ENCODE measurements around the gene CCDC57.
A peak's percentile ranks its signal among the peaks of the same experiment; 100 is the strongest.

The CCDC57 gene

GRCh38 chr17:82118815-82119380 lies 93.7 kb downstream of the CCDC57 start:
- DNase-seq, result no peak

DNA sequence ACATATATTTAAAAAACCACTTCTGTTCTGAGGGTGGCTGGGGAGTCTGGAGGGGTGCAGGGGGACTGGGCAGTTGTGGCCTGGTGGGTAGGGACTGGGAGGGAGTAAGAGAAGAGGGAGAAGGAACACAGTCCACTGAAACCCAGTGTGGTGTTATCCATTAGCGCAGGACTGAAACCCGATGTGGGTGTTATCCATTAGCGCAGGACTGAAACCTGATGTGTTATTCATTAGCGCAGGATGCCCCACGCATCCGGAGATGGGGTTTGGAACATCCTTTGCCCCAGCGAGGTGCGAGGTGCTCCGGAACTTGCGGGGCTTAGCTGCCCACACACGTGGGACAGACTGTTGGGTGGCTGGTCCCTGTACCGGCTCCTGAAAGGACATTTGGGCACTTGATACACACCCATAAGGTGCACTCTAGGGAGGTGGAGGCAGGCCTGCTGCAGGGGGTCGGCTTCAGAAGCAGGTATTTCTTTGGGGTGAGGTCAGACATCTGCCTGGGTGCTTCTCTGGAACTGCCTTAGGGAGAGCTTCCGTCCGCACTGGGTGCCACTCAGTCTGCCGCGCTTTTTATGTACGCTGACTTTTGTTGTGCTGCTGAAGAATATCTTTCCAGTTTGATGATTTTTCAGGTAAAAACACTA lies 94.4 kb downstream of the CCDC57 start:
- no peak for DNase-seq

DNA sequence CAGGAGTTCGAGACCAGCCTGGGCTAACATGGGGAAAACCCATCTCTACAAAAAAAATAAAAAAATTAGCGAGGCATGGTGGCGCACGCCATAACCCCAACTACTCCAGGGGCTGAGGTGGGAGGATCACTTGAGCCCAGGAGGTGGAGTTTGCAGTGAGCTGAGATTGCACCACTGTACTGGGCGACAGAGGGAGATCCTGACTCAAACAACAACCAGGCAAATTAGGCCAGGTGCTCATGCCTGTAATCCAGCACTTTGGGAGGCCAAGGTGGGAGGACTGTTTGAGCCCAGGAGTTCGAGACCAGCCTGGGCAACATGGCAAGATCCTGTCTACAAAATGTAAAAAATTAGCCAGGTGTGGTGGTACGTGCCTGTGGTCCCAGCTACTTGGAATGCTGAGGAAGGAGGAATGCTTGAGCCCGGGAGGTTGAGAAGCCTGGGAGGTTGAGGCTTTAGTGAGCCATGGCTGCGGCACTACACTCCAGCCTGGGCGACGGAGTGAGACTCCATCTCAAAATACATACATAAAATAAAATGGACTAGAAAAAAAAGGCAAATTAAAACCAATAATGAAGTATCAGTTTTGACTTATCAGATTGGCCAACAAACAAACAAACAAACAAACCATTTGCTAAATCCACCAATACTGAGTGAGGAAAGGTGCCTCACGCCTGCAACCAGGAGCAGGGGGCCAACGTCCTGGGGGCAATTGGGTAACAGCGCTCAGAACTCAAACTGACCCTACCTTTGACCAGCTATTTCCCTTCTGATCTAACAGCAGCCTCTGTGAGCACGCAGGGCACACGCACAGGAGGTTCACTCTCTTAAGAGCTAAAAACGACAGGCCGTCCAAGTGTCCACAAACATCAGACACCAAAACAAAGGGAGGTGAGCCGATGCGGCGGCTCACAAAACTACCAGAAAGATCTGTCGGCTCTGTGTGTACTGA lies 95.2 kb downstream of the CCDC57 start:
- no peak for DNase-seq

- no peak for DNase-seq
Observed at GRCh38 chr17:82116246-82116645, 96.4 kb downstream of the CCDC57 start.

DNA sequence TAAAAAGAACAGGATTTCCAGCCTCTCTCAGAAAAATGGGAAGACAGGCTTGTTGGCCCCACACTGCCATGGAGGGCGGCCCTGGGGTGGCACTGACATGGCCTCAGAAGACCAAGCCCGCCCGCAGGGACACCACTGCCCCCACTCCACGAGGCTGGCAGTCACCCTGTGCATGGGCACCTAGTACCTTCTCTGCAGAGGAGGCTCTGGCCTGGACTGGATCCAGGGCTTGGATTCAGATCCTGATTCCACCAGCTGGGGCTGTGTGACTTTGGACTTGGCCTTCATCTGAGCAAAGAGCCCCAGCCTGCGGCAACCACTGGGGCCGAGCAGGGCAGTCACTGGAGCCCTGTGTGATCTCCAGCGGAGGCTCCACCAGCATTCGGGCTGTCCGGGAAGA lies 97.8 kb downstream of the CCDC57 start:
- no peak for DNase-seq

DNA sequence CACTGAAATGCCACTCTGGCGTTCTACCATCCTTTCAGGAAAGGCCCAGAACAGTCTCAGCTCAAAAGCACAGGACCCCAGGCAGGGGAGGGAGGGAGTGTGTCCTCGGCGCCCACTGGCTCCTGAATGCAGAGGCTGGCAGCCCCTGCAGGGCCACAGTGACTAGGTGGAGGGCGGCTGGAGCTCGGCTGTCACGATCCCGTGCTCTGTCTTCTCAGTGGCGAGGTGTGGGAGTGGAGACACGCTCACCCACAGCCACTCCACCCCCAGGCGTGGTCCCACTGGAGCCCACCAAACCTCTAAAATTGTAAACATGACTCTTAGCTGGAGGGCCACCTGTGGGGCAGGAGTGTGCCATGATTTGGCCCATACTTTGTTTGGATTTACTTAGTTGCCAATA lies 98.2 kb downstream of the CCDC57 start:
- no peak for DNase-seq

DNA sequence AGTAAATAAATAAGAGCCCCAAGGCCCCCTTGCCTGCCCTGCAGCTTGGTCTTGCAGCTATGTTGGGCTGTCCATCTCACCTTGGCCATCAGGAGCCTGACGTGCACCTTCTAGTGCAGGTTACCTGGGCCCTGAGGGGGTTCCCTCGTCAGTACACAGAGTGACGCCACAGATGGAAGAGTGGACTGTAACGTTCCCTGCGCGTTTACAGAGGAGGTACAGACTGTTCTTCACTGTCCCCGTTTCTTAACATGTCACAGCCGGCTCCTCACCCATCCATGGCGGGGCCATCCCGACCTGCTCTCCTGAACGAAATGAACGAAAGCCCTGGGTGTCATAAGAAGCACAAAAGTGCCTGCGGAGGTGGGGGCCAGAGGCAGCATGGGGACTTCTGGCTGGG lies 98.7 kb downstream of the CCDC57 start:
- DNase-seq, result no peak

GRCh38 chr17:82113422-82113821 lies 99.2 kb downstream of the CCDC57 start:
- DNase-seq, result no peak

- no peak for DNase-seq
Observed at GRCh38 chr17:82112914-82113311, 99.7 kb downstream of the CCDC57 start.

DNA sequence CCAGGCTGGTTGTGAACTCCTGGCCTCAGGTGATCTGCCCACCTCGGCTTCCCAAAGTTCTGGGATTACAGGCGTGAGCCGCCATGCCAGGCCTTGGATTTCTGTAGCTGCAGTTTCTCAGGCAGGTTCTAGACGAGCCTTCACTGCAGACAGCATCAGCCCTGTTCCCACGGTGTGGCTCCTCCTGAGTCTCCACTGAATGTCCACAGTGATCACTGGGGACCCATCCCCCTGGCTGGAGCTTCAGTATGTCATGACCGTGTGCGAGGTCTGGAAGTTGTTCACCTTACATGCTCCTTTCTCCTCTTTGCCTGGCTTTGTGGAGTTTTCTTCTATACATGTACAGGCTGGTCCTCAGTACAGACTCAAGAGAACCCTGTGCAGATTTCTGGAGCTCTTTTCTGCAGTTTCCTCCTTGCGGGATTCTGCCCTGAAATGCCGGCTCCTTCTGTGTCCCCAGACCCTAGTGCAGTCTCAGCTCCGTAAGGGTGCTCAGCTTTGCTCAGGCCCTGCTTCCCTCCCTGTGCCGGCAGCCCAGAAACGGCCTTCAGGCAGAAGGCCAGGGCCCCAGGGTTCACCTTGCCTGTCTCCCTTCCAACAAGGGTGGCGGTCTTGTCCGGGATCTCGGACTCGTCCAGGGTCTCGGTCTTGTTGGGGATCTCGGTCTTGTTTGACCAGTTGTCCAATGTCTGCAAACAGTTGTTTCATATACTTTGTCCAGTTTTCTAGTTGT lies 100.3 kb downstream of the CCDC57 start:
- no peak for DNase-seq

DNA sequence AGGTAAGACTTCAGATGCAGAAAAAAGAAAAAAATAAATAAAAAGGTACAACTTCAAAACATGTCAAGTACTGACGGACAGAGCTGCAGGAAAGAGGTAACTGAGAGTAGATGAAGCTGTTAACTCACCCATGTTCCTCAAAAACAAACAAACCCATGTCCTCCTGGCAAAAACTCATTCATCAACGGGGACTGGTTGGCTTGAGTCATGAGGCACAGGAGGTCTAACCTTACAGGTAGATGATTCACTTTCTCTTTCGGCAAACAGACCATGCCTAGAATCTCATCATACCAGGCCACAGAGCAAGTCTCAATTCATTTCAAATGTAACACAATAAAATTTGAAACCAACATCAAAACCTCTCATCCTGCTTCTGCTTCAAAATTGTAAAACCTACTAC lies 102.3 kb downstream of the CCDC57 start:
- peak; percentile 29 for DNase-seq

- no peak for DNase-seq
Observed at GRCh38 chr17:82108961-82109475, 103.6 kb downstream of the CCDC57 start.

DNA sequence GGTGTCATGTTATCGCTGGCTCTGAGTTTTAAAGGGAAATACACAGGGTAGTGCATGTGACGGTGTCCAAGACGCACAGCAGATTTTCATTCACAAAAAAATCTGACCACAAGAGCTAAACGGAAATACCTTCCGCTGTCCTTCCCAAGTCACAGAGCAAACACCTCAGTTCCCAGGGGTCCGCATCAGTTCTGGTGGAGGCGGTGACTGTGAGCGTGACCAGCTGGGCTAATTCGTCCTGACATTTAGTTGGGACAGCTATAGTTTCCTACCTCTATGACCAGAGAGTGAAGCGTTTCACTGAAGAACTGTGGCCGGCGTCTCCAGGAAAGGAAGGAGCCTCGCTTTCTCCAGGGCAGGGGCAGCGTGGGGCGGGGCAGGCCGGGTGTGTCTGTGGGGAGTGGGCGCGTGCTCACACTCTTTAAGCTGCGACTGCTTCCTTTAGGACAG lies 104.1 kb downstream of the CCDC57 start:
- DNase-seq, result no peak

DNA sequence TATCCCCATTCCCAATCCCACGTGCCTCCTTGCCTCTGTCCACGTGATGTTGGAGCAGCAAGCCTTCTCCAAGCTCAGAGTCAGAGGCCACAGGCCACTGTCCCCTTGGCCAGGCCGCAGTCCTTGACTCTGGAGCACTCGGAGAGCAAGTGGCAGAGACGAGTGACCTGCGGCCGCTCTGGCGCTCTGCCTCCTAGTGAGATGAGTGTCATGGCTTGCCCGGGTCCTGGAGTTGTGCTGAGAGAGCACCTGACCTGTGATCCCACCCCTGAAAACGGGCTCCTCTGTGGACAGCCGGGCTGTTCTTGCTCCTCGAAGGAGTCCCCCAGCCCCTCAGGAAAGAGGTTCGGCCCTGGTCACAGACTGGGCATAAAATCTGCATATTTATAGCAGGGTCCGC lies 104.6 kb downstream of the CCDC57 start:
- no peak for DNase-seq

DNA sequence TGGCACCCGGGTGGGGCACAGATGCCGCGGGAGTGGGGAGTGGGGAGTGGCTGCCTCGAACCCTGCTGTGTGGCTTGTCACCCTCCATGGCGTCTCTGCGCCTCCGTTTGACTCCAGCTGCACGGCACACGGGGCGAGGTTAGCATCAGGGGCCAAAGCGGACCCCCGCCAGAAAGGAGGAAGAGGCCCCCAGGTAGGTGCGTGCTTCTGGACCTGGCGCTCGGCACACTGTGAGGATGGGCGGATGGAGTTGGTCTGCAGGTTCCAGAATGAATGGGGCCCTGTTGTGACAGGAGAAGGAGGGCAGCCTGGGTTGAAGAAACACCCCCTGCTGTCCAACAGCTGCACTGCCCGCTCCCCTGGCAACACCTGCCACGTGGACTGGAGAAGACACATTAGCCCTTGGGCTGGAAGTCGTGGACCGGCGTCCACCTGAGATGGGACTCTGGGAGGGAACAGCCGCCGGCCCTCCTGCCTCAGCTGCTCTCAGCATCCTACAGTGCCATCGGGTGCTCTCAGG lies 105.2 kb downstream of the CCDC57 start:
- no peak for DNase-seq

- DNase-seq, result no peak
Observed at GRCh38 chr17:82106688-82107305, 105.8 kb downstream of the CCDC57 start.

GRCh38 chr17:82105882-82106687 lies 106.6 kb downstream of the CCDC57 start:
- DNase-seq, result peak; percentile 87

GRCh38 chr17:82105417-82105881 lies 107.2 kb downstream of the CCDC57 start:
- no peak for DNase-seq

DNA sequence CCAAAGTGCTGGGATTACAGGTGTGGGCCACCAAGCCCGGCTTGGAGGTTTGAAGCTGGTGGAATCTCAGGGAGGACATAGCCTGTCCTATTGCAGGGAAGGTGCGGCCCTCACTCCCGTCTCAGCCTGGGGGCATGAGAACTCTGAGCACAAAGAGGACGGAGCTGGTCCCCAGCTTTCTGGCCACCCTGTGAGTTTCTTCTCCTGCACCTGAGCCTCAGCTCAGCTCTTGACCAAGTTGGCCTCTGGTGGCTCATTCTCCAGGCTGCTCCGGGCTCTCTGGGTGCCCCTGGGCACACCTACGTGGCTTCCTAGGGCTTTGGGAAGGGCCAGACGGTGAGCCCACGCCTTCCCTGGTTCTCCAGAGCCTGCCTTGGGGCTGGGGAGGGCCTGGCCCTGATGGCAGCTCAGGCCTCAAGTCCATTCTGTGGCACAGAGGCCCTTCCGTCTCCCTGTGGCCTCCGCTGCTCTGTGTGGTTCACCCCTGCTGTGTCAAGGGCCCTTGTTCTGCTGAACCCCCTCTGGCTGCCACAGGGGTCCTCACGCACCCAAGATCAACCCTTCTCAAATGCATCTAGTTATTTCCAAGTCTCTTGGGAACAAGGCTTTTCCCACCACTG lies 107.7 kb downstream of the CCDC57 start:
- no peak for DNase-seq

DNA sequence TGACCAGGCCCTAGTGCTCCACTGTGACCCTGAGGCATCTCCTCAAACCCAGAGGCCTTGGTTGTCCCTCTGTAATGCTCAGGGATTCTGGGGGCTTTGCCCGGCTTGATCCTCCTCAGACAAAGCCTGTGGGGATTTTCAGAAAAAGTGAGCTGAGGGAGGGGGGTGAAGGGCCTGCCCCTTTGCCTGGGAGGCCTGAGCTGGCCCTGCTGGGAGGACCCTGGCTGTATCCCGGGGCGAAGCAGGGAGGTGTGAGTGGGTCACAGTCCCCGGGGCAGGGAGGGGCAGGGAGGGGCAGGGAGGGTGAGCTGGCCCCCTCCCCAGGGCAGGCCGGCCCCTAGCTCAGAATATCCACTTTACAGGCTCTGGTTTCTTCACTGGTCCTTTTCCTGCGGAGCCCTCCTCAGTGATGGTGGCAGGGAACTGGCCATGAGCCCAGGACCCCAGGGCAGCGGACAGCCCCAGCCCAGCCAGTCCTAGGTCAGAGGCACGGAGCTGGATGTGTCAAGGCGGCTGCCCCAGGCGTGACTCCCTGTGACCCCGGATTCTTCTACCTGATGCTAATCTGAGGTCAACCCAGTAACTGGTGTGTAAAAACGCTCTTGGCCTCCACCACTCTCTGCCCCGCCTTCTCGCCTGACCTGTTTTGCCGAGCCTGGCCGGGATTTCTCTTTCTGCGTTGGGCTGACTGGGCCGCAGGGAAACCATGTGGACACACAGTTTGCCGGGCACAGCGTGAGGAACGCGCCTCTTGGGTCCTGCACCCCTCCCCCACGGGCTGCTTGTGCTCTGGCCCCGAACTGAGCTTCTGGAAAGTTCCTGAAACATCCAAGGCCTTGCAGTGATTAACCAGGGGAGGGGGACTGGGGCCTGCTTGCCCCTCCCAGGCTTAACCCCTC lies 108.8 kb downstream of the CCDC57 start:
- DNase-seq, result no peak

Measured in NCI-H510A treated with DMSO at 0.1 percent for 48 hours (cell line).